ENCODE measurements around the gene SOX13.

Gene SOX13

GRCh38 chr1:204155881-204156280 lies 83.0 kb downstream of the SOX13 start:
- DNase-seq, result no peak

- no peak for DNase-seq
Measured at GRCh38 chr1:204157962-204158361, 85.0 kb downstream of the SOX13 start.

GRCh38 chr1:204161609-204162493 lies 88.9 kb downstream of the SOX13 start:
- no peak for DNase-seq

- peak; percentile 37 for DNase-seq
Measured at GRCh38 chr1:204162494-204163074, 89.7 kb downstream of the SOX13 start.

GRCh38 chr1:204166219-204166618 lies 93.3 kb downstream of the SOX13 start, which contains the start of gene REN:
Gene REN, minus strand, starts transcription at chr1:204166337. Its CDS starts 44 bp downstream, at chr1:204166293.
- DNase-seq, result no peak

GRCh38 chr1:204167730-204168129 lies 94.8 kb downstream of the SOX13 start:
- no peak for DNase-seq

- DNase-seq, result no peak
Measured at GRCh38 chr1:204169858-204170257, 96.9 kb downstream of the SOX13 start.

- DNase-seq, result no peak
Measured at GRCh38 chr1:204170494-204171155, 97.7 kb downstream of the SOX13 start.

GRCh38 chr1:204171751-204172178 lies 98.8 kb downstream of the SOX13 start:
- DNase-seq, result no peak

GRCh38 chr1:204172404-204173029 lies 99.6 kb downstream of the SOX13 start:
- DNase-seq, result no peak

GRCh38 chr1:204174958-204175357 lies 102.0 kb downstream of the SOX13 start:
- DNase-seq, result no peak

- no peak for DNase-seq
Measured at GRCh38 chr1:204176049-204176448, 103.1 kb downstream of the SOX13 start.

- no peak for DNase-seq
Measured at GRCh38 chr1:204177133-204177532, 104.2 kb downstream of the SOX13 start.

All from DMS 273 treated with DMSO at 0.1 percent for 48 hours (cell line).